HG02884 (cell line): Measurements from ENCODE around the gene THAP12.
"Not testable (repeated sequence)": the region's sequence is repeated elsewhere in the genome, so short reads cannot be mapped to it uniquely, and the experiment has no call there.

ENCODE experiments used
- ATAC-seq: cut with Tn5 transposase; IDR thresholded peaks from one replicate; pipeline ENCODE4 v1.9.1; 2021; ENCODE audit warnings: mild to moderate bottlenecking, moderate library complexity; ENCODE audit not compliant: unreplicated experiment

THAP12 gene

GRCh38 chr11:76380977-76381719, at the start of gene THAP12, which contains the start of gene GVQW3:
TSS of gene THAP12 (minus strand) at chr11:76381132. CDS start at chr11:76380836, 296 bp downstream.
TSS of gene GVQW3 (plus strand) at chr11:76381323. CDS start at chr11:76381829, 506 bp downstream.
- ATAC-seq: peak; percentile 67

GRCh38 chr11:76426660-76427059, 45.7 kb upstream of the THAP12 start:
- no peak for ATAC-seq

DNA sequence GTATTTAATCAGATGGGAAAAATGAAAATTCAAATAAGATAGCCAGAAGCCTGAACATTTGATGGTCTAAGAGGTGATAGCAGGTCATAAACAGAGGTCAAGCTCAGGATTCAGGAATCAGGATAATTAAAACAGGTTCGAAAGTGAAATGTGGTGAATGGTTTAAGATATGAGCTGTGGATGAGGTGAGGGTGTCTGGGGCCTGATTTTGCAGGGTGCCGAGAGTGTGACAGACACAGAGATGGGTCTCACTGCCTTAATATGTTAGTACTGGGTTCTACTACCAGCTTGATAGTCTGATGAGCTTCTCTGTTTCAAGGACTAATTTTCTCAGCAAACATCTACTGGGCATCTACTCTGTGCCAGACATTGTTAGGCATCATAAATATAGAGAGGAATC, 44.0 kb upstream of the THAP12 start:
- ATAC-seq: no peak

- peak; percentile 72 for ATAC-seq
Observed at GRCh38 chr11:76424379-76424778, 43.4 kb upstream of the THAP12 start.

DNA sequence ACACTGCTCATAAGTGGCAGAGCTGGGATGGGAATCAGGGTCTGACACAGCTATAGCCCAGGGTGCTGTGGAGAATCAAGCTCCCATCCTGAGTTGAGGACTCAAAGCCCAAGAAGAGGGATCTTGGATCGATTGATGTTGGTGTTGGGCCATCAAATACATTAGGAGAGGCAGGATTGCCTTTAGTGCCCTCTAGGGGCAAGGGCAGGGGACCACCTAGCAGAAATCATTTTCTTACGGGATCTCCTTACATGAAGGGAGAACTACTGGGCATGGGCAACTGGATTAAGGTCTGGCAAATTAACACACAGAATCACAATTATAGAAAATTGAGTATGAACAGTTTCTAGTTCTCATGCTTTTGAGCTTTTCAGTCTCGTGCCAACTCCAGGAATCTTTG, 39.0 kb upstream of the THAP12 start:
- no peak for ATAC-seq

DNA sequence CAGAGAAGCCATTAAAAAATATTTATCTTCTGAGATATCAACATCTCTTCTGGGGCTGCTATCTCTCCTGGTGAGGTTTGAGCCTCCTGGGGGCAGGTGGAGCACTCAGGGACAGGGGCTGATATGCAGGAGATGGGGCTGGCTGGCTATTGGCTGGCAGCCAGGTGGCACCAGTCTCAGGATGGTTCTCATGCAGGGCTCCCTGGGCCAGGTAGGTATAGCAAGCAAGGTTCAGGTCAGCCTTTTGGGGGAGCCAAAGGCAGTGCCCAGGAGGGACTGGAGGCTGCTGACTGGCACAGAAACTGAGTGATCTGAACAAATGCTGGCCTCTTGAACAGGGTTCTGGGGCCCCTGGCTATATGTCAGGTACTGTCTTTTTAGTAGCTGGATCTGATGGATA, 34.1 kb upstream of the THAP12 start:
- no peak for ATAC-seq

GRCh38 chr11:76410851-76411357, 30.0 kb upstream of the THAP12 start:
- ATAC-seq: no peak

DNA sequence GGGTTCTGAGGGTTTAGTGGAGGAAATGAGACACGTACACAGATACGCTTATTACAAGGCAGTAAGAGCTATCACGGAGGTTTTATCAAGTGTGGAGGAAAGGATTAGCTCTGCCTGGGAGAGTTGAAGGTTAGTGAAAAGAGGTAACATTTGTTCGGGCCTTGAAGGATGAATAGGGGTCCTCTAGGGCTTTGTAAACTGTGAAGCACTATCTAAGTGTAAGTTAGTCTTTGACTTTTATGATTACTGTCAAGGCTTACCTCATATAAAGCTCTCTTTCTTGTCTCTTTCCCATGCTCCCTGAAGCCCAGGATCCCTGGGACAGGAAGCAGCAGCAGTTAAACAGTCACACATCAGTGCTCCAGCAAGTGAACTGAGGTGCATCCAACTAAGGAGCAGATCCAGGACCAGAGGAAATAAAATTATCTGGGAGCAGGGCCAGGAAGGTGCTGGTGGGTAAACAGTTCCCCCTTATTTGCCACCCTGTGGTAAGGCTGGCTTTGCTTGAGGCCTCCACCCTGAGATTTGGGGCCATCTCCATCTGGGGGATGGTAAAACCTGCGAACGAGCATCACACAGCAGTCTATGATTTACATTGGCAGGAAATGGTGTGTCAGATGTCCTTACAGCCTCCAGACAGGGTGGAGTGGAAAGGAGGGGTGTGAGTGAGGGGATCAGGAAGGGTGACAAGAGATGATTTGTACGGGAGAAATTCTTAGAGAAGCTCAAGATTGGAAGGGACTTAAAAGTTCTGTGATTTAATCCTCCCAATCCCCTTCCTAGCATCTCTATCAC, 27.4 kb upstream of the THAP12 start:
- no peak for ATAC-seq

GRCh38 chr11:76406359-76406758, 25.4 kb upstream of the THAP12 start:
- ATAC-seq: no peak

DNA sequence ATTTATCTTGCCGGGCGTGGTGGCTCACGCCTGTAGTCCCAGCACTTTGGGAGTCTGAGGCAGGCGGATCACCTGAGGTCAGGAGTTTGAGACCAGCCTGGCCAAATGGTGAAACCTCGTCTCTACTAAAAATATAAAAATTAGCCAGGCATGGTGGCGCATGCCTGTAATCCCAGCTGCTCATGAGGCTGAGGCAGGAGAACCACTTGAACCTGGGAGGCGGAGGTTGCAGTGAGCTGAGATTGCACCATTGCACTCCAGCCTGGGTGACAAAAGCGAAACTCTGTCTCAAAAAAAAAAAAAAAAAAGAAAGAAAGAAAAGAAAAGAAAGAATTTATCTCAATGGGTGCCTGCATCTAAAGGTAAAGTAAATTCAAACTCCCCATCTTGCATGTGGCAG, 20.6 kb upstream of the THAP12 start:
- not testable (repeated sequence) for ATAC-seq

DNA sequence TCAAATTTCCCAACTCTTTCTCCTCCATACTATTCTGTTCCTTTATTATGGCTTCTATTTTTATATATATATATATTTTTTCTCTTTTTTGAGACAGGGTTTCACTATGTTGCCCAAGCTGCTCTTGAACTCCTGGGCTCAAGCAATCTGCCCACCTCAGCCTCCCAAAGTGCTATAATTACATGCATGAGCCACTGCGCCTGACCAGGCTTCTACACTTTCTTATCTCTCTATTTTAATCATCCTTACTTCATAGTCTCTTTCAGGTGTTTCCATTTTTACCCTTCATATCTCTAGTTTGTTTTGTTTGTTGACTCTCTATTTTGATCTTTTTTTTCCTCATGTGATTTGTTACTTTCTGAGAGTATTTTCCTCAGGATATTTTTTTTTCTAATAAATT, 20.0 kb upstream of the THAP12 start:
- no peak for ATAC-seq

- ATAC-seq: no peak
Observed at GRCh38 chr11:76397383-76397782, 16.5 kb upstream of the THAP12 start.

DNA sequence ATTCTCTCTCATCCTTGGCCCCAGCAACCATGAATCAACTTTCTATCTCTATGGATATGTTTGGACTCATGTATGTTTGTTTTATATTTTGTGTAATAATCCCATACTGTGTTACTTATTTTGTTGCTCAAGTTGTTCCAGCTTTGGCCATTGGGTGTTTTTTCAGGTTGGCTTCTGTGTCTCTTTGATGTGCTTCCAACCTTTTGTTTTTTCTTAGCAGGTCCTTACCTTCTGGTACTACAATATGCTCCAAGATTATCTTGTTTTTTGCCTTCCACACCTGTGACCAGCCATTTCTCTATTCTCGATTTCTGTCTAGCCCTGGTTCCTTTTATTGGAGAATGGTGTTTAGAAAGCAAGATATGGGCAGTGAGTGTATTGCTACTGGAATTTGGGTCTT, 14.4 kb upstream of the THAP12 start:
- ATAC-seq: no peak

DNA sequence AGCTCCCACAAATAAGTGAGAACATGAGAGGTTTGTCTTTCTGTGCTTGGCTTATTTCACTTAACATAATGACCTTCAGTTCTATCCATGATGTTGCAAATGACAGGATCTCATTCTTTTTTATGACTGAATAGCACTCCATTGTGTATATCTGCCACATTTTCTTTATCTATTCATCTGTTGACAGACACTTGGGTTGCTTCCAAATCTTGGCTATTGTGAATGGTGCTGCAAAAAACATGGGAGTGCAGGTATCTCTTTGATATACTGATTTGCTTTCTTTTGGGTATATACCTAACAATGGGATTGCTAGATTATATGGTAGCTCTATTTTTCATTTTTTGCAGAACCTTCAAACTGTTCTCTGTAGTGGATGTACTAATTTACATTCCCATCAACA, 13.5 kb upstream of the THAP12 start:
- no peak for ATAC-seq

- no peak for ATAC-seq
Observed at GRCh38 chr11:76392870-76393269, 11.9 kb upstream of the THAP12 start.

GRCh38 chr11:76391811-76392475, 11.0 kb upstream of the THAP12 start:
- no peak for ATAC-seq

- no peak for ATAC-seq
Observed at GRCh38 chr11:76391021-76391420, 10.1 kb upstream of the THAP12 start.

- no peak for ATAC-seq
Observed at GRCh38 chr11:76388408-76388807, 7.5 kb upstream of the THAP12 start.

DNA sequence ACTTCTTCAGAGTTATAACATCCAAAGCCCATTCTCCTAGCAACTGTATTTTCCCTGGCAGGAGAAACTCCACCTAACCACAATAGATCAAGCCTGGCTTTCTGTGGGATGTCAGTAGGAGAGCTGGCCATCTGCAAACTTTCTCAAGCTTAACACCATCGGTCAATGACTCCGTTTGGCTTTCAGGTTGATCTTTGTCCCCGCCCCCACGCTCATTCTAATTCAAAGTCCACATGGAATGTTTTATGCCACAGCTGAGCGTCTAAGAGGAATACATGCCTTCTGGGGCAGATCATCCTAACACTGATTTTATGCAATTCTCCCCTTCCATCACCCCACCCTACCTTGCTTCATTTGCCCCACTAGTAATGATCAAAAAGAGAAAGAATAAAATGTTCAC, 5.0 kb upstream of the THAP12 start:
- ATAC-seq: no peak

DNA sequence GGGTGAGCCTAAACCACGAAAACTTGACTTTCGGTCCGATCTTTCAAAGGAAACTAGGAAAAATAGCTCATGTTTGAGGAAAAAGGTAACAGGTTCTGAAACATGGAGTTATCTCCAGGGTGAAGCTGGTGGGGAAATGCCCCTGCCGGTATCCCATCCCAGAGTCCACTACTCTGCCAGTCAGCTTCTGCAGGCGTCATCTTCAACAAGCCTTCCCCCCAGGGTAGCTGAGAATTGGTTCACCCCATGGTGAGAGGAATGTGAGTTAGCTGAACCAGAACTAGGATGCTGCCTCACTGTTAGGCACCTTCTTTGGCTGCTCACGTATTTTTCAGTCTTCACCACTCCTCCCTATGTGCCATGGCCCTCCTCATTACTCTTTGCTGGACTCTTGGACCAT, 1.3 kb upstream of the THAP12 start:
- ATAC-seq: no peak

DNA sequence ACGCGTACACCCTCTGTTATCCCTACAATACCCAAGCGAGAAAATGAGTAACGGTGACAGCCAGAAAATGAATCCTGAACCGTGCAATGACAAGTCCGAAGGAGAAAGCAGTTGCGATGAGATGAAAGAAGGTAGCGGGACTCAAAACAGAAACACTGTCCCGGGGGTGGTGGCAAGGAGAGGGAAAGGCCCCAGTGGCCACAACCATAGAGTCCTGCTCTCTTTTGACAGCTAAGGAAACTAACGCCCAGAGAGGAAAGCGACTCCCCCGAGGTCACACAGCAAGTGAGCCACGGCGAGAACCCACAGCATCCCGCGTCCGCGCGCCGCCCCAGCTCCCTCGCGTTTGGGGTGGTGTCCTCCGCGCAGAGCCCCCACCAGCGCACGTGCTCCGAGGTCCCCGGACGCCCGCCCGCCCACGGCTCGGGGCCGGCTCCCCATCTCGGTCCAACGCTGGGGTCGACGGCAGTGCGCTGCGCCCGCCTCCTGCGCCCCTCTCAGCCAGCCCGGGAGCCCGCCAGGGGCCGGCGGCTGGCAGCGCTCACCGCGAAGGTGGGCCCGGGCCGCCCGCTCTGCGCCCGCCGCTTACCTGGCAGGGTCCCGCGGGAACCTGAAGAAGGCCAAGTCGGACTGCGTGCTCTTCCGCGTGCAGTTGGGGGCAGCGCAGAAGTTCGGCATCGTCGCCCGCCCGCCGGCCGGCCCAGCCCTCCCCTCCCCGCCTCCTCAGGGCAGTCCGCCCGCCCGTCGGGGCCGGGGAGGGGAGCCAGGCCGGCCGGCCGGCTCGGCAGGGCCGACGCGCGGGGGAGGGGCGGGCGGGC, 564 bp downstream of the THAP12 start:
- ATAC-seq: peak; percentile 15
